TTC549 (cell line): ENCODE results near the gene SOX10.

Experiments
- FAIRE-seq: peaks from 2 replicates; lab custom pipeline; 2012; peaks lifted over from hg19 to GRCh38; lab: Jason Lieb, UNC

Gene SOX10

GRCh38 chr22:37929390-37929789 lies 55.0 kb downstream of the SOX10 start:
- no peak for FAIRE-seq

DNA sequence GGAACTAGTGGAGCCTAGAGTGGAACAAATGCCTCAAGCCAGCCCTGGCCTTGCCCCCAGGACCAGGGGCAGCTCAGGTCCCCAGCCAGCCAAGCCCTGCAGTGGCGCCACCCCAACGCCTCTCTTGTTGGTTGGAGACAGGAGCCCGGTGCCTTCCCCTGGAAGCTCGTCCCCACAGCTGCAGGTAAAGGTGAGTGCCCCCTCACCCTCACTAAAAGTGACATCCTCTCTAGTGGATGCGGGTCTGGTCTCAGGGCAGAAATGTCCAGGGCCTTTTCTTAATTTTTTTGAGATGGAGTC lies 56.8 kb downstream of the SOX10 start:
- no peak for FAIRE-seq

- no peak for FAIRE-seq
Observed at GRCh38 chr22:37926771-37927636, 57.4 kb downstream of the SOX10 start.

- FAIRE-seq = no peak
Observed at GRCh38 chr22:37926358-37926757, 58.0 kb downstream of the SOX10 start.

DNA sequence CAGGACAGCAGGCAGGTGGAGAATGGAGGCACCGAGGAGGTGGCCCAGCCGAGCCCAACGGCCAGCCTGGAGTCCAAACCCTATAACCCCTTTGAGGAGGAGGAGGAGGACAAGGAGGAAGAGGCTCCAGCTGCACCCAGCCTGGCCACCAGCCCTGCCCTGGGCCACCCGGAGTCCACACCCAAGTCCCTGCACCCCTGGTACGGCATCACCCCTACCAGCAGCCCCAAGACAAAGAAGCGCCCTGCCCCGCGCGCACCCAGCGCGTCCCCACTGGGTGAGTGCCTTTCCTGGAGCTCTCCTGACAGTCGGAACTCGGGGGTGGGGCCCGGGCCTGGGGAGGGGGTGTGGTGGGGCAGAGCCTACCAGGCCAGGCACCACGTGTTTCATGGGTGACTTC lies 58.6 kb downstream of the SOX10 start:
- FAIRE-seq = no peak

DNA sequence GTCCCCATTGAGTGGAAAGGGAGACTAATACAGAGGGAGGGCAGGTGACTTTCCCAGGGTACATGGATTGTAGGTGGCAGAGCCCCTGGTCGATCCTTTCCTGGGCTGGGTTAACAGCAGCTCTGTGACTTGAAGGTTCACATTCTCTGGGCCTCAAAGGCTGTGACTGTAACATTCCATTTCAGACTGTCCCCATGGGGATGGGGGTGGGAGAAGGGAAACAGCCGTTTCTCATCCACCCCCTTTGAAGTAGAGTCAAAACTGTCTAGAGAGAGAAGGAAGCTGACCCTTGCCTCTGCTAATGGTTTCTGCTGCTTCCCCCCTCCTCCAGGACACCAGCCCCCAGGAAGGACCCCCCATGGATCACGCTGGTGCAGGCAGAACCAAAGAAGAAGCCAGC lies 59.0 kb downstream of the SOX10 start:
- no peak for FAIRE-seq

- no peak for FAIRE-seq
Observed at GRCh38 chr22:37924386-37925065, 59.8 kb downstream of the SOX10 start.

GRCh38 chr22:37923927-37924326 lies 60.4 kb downstream of the SOX10 start:
- FAIRE-seq = no peak
